Activated naive CD8-positive, alpha-beta T cell treated with anti-CD3 and anti-CD28 coated beads, Interleukin-2, amount 10 ng/mL, durations not matched to agents 7 days and 5 days (primary cell): ENCODE results near the gene CHRNB1. TPM values are rescaled to one million over a fixed set of nuclear protein-coding genes. Genes with fewer than 3 reads are reported as not detected.

Source experiments
- ATAC-seq: fragments of 150-1000 bp; cut with Tn5 transposase; one replicate; pipeline ENCODE4 v1.10.0; 2021; ENCODE audit warnings: low read depth, moderate library complexity
- POLR2A ChIA-PET: fragments of 350-600 bp; sonication (Branson Sonifier 250); formaldehyde crosslinking; loops from one replicate; lab custom pipeline; 2021; ENCODE audit warnings: antibody characterized with exemption; lab: Charles Lee
- DNase-seq: peaks from one replicate; pipeline ENCODE4 v3.0.0; 2021
- H3K27ac Mint-ChIP-seq: one replicate; pipeline ENCODE4 v1.8.0; 2022; ENCODE audit warnings: mild to moderate bottlenecking, mixed read lengths
- H3K27me3 Mint-ChIP-seq: one replicate; pipeline ENCODE4 v1.8.0; 2022; ENCODE audit warnings: mild to moderate bottlenecking, moderate library complexity, mixed read lengths
- H3K36me3 Mint-ChIP-seq: one replicate; pipeline ENCODE4 v1.8.0; 2021; ENCODE audit warnings: mild to moderate bottlenecking, mixed read lengths
- H3K4me1 Mint-ChIP-seq: one replicate; pipeline ENCODE4 v1.8.0; 2021; ENCODE audit warnings: mixed read lengths
- H3K4me3 Mint-ChIP-seq: one replicate; pipeline ENCODE4 v1.8.0; 2022; ENCODE audit warnings: mild to moderate bottlenecking, moderate library complexity, mixed read lengths
- H3K9me3 Mint-ChIP-seq: one replicate; pipeline ENCODE4 v1.8.0; 2021; ENCODE audit warnings: mixed read lengths
- total RNA-seq, 2 experiments: library from RNA; stranded (reverse); gene quantifications; one replicate each; pipeline ENCODE4 v1.2.3, GENCODE V29; 2021

CHRNB1 gene
- total RNA-seq, 2 experiments from 2014 or later, result 15.2 to 15.7 TPM

- POLR2A ChIA-PET, result interaction anchor here (0.6 kb wide), 1 partner anchor 230 kb away, joined by 3 read pairs; the partner anchor contains the start of gene ATP1B2
- Mint-ChIP-seq H3K4me3 (no peak within 1 kb of the TSS), H3K27me3 (no peaks in the 10 kb centered on the region), H3K4me1 (peaks cover 1% of the 10 kb centered on the region), H3K36me3 (no peaks in the 10 kb centered on the region), H3K9me3 (no peaks in the 10 kb centered on the region), H3K27ac (no peak within 1 kb of the TSS)
- ATAC-seq (no peak), DNase-seq (no peak)
Measured at GRCh38 chr17:7419819-7420610, 24.8 kb upstream of the CHRNB1 start, which contains the start of gene SPEM1. TSS of gene SPEM1 (plus strand) at chr17:7420324. CDS start at chr17:7420385, 61 bp downstream.

- Mint-ChIP-seq H3K27me3 (no peaks in the 10 kb centered on the region), H3K27ac (no peak overlapping the region), H3K36me3 (no peaks in the 10 kb centered on the region), H3K4me1 (peaks cover 1% of the 10 kb centered on the region), H3K9me3 (no peaks in the 10 kb centered on the region), H3K4me3 (no peak overlapping the region)
- POLR2A ChIA-PET, result no interaction called here
- no peak for DNase-seq
- no peak for ATAC-seq
Measured at GRCh38 chr17:7421186-7421585, 23.7 kb upstream of the CHRNB1 start.

GRCh38 chr17:7423679-7424078 is 21.2 kb upstream of the CHRNB1 start:
- Mint-ChIP-seq H3K27me3 (no peaks in the 10 kb centered on the region), H3K4me3 (no peak overlapping the region), H3K27ac (no peak overlapping the region), H3K4me1 (peaks cover 1% of the 10 kb centered on the region), H3K9me3 (no peaks in the 10 kb centered on the region), H3K36me3 (no peaks in the 10 kb centered on the region)
- ATAC-seq (no peak), DNase-seq (no peak)
- POLR2A ChIA-PET, result interaction anchor here (0.9 kb wide), 1 partner anchor 21 kb away, joined by 3 read pairs; no protein-coding TSS in a partner anchor

- no peaks in the 10 kb centered on the region for H3K9me3 Mint-ChIP-seq
- POLR2A ChIA-PET, result no interaction called here
- H3K27me3 Mint-ChIP-seq, result no peaks in the 10 kb centered on the region
- DNase-seq, result no peak
- H3K27ac Mint-ChIP-seq, result no peak within 1 kb of the TSS
- ATAC-seq, result no peak
- no peak within 1 kb of the TSS for H3K4me3 Mint-ChIP-seq
- no peaks in the 10 kb centered on the region for H3K36me3 Mint-ChIP-seq
- H3K4me1 Mint-ChIP-seq, result peaks cover 1% of the 10 kb centered on the region
Measured at GRCh38 chr17:7425316-7425715, 19.5 kb upstream of the CHRNB1 start, which contains the start of gene SPEM2. TSS of gene SPEM2 (plus strand) at chr17:7425616. CDS start at chr17:7425689, 73 bp downstream.

GRCh38 chr17:7425756-7426155 is 19.1 kb upstream of the CHRNB1 start:
- no peaks in the 10 kb centered on the region for H3K36me3 Mint-ChIP-seq
- DNase-seq, result no peak
- H3K27me3 Mint-ChIP-seq, result no peaks in the 10 kb centered on the region
- no peak for ATAC-seq
- POLR2A ChIA-PET, result no interaction called here
- H3K9me3 Mint-ChIP-seq, result no peaks in the 10 kb centered on the region
- H3K27ac Mint-ChIP-seq, result no peak overlapping the region
- peaks cover 1% of the 10 kb centered on the region for H3K4me1 Mint-ChIP-seq
- no peak overlapping the region for H3K4me3 Mint-ChIP-seq

GRCh38 chr17:7426203-7426863 is 18.5 kb upstream of the CHRNB1 start:
- POLR2A ChIA-PET, result no interaction called here
- Mint-ChIP-seq H3K36me3 (no peaks in the 10 kb centered on the region), H3K4me1 (peaks cover 1% of the 10 kb centered on the region), H3K27me3 (no peaks in the 10 kb centered on the region), H3K27ac (no peak overlapping the region), H3K9me3 (no peaks in the 10 kb centered on the region), H3K4me3 (no peak overlapping the region)
- no peak for DNase-seq
- no peak for ATAC-seq

GRCh38 chr17:7426896-7427489 is 17.9 kb upstream of the CHRNB1 start:
- POLR2A ChIA-PET, result no interaction called here
- DNase-seq, result no peak

GRCh38 chr17:7427549-7427948 is 17.3 kb upstream of the CHRNB1 start:
- Mint-ChIP-seq H3K4me1 (peaks cover 1% of the 10 kb centered on the region), H3K27ac (no peak overlapping the region), H3K9me3 (no peaks in the 10 kb centered on the region), H3K4me3 (no peak overlapping the region), H3K36me3 (no peaks in the 10 kb centered on the region), H3K27me3 (no peaks in the 10 kb centered on the region)
- ATAC-seq (no peak), DNase-seq (no peak)
- POLR2A ChIA-PET, result no interaction called here

More at GRCh38 chr17:7426896-7427489, 17.9 kb upstream of the CHRNB1 start:
- no peaks in the 10 kb centered on the region for H3K36me3 Mint-ChIP-seq
- no peak for ATAC-seq
- H3K4me1 Mint-ChIP-seq, result peaks cover 1% of the 10 kb centered on the region
- H3K4me3 Mint-ChIP-seq, result no peak overlapping the region
- no peaks in the 10 kb centered on the region for H3K27me3 Mint-ChIP-seq
- H3K9me3 Mint-ChIP-seq, result no peaks in the 10 kb centered on the region
- no peak overlapping the region for H3K27ac Mint-ChIP-seq

- Mint-ChIP-seq H3K36me3 (no peaks in the 10 kb centered on the region), H3K27ac (no peak within 1 kb of the TSS), H3K9me3 (no peaks in the 10 kb centered on the region), H3K4me1 (peaks cover 1% of the 10 kb centered on the region), H3K27me3 (no peaks in the 10 kb centered on the region), H3K4me3 (no peak within 1 kb of the TSS)
- no peak for DNase-seq
- ATAC-seq, result no peak
- POLR2A ChIA-PET, result no interaction called here
Measured at GRCh38 chr17:7428557-7428956, 16.3 kb upstream of the CHRNB1 start, which contains the start of gene SPEM3. TSS of gene SPEM3 (plus strand) at chr17:7428857. CDS start at chr17:7428903, 46 bp downstream.

- DNase-seq, result no peak
- Mint-ChIP-seq H3K27me3 (no peaks in the 10 kb centered on the region), H3K4me1 (no peaks in the 10 kb centered on the region), H3K27ac (no peak overlapping the region), H3K36me3 (no peaks in the 10 kb centered on the region), H3K4me3 (no peak overlapping the region), H3K9me3 (no peaks in the 10 kb centered on the region)
- POLR2A ChIA-PET, result no interaction called here
- no peak for ATAC-seq
Measured at GRCh38 chr17:7429722-7430121, 15.1 kb upstream of the CHRNB1 start.

- Mint-ChIP-seq H3K9me3 (no peaks in the 10 kb centered on the region), H3K36me3 (no peaks in the 10 kb centered on the region), H3K4me3 (no peak overlapping the region), H3K27ac (no peak overlapping the region), H3K27me3 (no peaks in the 10 kb centered on the region), H3K4me1 (peaks cover 2% of the 10 kb centered on the region)
- POLR2A ChIA-PET, result no interaction called here
- DNase-seq (no peak), ATAC-seq (no peak)
Measured at GRCh38 chr17:7431231-7431630, 13.6 kb upstream of the CHRNB1 start.

GRCh38 chr17:7432296-7432695 is 12.6 kb upstream of the CHRNB1 start:
- peaks cover 2% of the 10 kb centered on the region for H3K36me3 Mint-ChIP-seq
- no peaks in the 10 kb centered on the region for H3K27me3 Mint-ChIP-seq
- DNase-seq (no peak), ATAC-seq (no peak)
- H3K4me1 Mint-ChIP-seq, result peaks cover 4% of the 10 kb centered on the region
- POLR2A ChIA-PET, result interaction anchor here (0.8 kb wide), 1 partner anchor 29 kb away, joined by 3 read pairs; no protein-coding TSS in a partner anchor
- no peaks in the 10 kb centered on the region for H3K9me3 Mint-ChIP-seq
- no peak overlapping the region for H3K27ac Mint-ChIP-seq
- H3K4me3 Mint-ChIP-seq, result no peak overlapping the region
